A549 (cell line): Measurements from ENCODE around the gene QKI. TPM values are rescaled to one million over a fixed set of nuclear protein-coding genes. Genes with fewer than 3 reads are reported as not detected.
"Not testable (repeated sequence)": the region's sequence is repeated elsewhere in the genome, so short reads cannot be mapped to it uniquely, and the experiment has no call there.

Source experiments
- ATAC-seq, 2 experiments: fragments of 200-7000 bp in 1 of 2; fragments of >200 bp in 1 of 2; cut with Nextera tagmentation in 1 of 2; cut with Tn5 transposase in 1 of 2; 3 replicates each; pipeline versions ENCODE4 v1.8.0 to v1.9.1; 2018 to 2020; ENCODE audit warnings: mild to moderate bottlenecking in 1 of 2, moderate library complexity in 1 of 2
- CTCF ChIA-PET: fragments of 300-600 bp; sonication (Branson Sonifier 250); formaldehyde crosslinking; extraction: SDS; loops from one replicate; lab custom pipeline; 2021; ENCODE audit warnings: antibody characterized with exemption, inconsistent platforms; lab: Yijun Ruan, JAX
- POLR2A ChIA-PET: fragments of 350-600 bp; formaldehyde crosslinking; extraction: SDS; loops from one replicate; lab custom pipeline; 2021; ENCODE audit warnings: antibody characterized with exemption, inconsistent platforms; lab: Yijun Ruan, JAX
- DNase-seq, 2 experiments: peaks; one replicate each; pipeline versions ENCODE4 v3.0.0 to v3.0.0-alpha.2; 2011 to 2016; ENCODE audit warnings: low read depth in 1 of 2, low spot score in 1 of 2
- FAIRE-seq: peaks from 2 replicates; lab custom pipeline; 2011; peaks lifted over from hg19 to GRCh38; lab: Jason Lieb, UNC
- H3K27ac ChIP-seq, 2 experiments: fragments of >200 bp; sonication (Bioruptor Twin); formaldehyde crosslinking; 3 replicates each; pipeline ENCODE4 v1.5.1; 2016 to 2017
- H3K4me1 ChIP-seq: fragments of >200 bp; sonication (Bioruptor Twin); formaldehyde crosslinking; 3 replicates; pipeline ENCODE4 v1.6.1; 2016
- H3K4me2 ChIP-seq: fragments of >200 bp; sonication (Bioruptor Twin); formaldehyde crosslinking; 3 replicates; pipeline ENCODE4 v1.6.1; 2016
- H3K4me3 ChIP-seq: fragments of >200 bp; sonication (Bioruptor Twin); formaldehyde crosslinking; 3 replicates; pipeline ENCODE4 v1.5.1; 2016
- H3K9me3 ChIP-seq: fragments of >200 bp; sonication (Bioruptor Twin); formaldehyde crosslinking; 3 replicates; pipeline ENCODE4 v1.6.1; 2016
- CBX2 ChIP-seq: fragments of 200-600 bp; sonication (generic); IDR thresholded peaks from 2 replicates; pipeline ENCODE4 v1.6.1; 2016; ENCODE audit warnings: low read depth, mild to moderate bottlenecking, borderline replicate concordance
- CBX8 ChIP-seq: fragments of 200-600 bp; sonication (generic); IDR thresholded peaks from 2 replicates; pipeline ENCODE4 v1.6.1; 2016
- CHD4 ChIP-seq: fragments of 200-600 bp; sonication (generic); IDR thresholded peaks from 2 replicates; pipeline ENCODE4 v1.6.1; 2016; ENCODE audit warnings: antibody characterized with exemption, mild to moderate bottlenecking, borderline replicate concordance
- EHF ChIP-seq: fragments of 250-450 bp; sonication (Bioruptor Pico); IDR thresholded peaks from 2 replicates; pipeline ENCODE4 v1.5.0; 2020; ENCODE audit warnings: mild to moderate bottlenecking
- ELK1 ChIP-seq: fragments of 150-350 bp; IDR thresholded peaks from 2 replicates; pipeline ENCODE4 v1.6.1; 2014; ENCODE audit warnings: low read depth, mild to moderate bottlenecking, low read length
- ESRRA ChIP-seq: fragments of 150-350 bp; IDR thresholded peaks from 2 replicates; pipeline ENCODE4 v1.6.1; 2014; ENCODE audit warnings: mild to moderate bottlenecking, low read length, borderline replicate concordance
- FOSL2 ChIP-seq, 2 experiments: fragments of 450-650 bp in 1 of 2; fragments of >200 bp in 1 of 2; sonication (Bioruptor Twin) in 1 of 2; formaldehyde crosslinking; IDR thresholded peaks; 2 replicates each; pipeline versions ENCODE4 v1.5.0 to v1.6.1; 2016 to 2020; ENCODE audit warnings: mild to moderate bottlenecking in 1 of 2, moderate library complexity in 1 of 2
- GATA3 ChIP-seq: IDR thresholded peaks from 2 replicates; pipeline ENCODE4 v1.6.1; 2012; ENCODE audit warnings: borderline replicate concordance
- HDAC2 ChIP-seq: fragments of 200-600 bp; sonication (generic); IDR thresholded peaks from 2 replicates; pipeline ENCODE4 v1.6.1; 2016
- HES2 ChIP-seq: fragments of >200 bp; sonication (Bioruptor Twin); formaldehyde crosslinking; IDR thresholded peaks from 2 replicates; pipeline ENCODE4 v1.6.1; 2016
- HMGXB4 ChIP-seq: fragments of 250-450 bp; sonication (Bioruptor Pico); IDR thresholded peaks from 2 replicates; pipeline ENCODE4 v1.5.0; 2021; ENCODE audit warnings: mild to moderate bottlenecking, moderate library complexity, borderline replicate concordance
- HOXA7 ChIP-seq: fragments of 250-450 bp; sonication (Bioruptor Pico); IDR thresholded peaks from 2 replicates; pipeline ENCODE4 v1.5.0; 2020; ENCODE audit warnings: mild to moderate bottlenecking, moderate library complexity
- HOXB13 ChIP-seq: fragments of 250-450 bp; sonication (Bioruptor Pico); IDR thresholded peaks from 2 replicates; pipeline ENCODE4 v1.5.0; 2020; ENCODE audit warnings: low read depth, mild to moderate bottlenecking, moderate library complexity
- JUNB ChIP-seq: fragments of >200 bp; sonication (Bioruptor Twin); formaldehyde crosslinking; IDR thresholded peaks from 2 replicates; pipeline ENCODE4 v1.6.1; 2016
- KDM1A ChIP-seq: fragments of 200-600 bp; sonication (generic); IDR thresholded peaks from 2 replicates; pipeline ENCODE4 v1.6.1; 2016; ENCODE audit warnings: low read depth, mild to moderate bottlenecking
- MYC ChIP-seq: IDR thresholded peaks from 2 replicates; pipeline ENCODE4 v1.6.1; 2012; ENCODE audit warnings: mild to moderate bottlenecking, inconsistent platforms, low read length, improper control_type of control experiment, borderline replicate concordance
- NPAS2 ChIP-seq: fragments of 250-450 bp; sonication (Bioruptor Pico); IDR thresholded peaks from 2 replicates; pipeline ENCODE4 v1.8.0; 2022; ENCODE audit warnings: mild to moderate bottlenecking, moderate library complexity, borderline replicate concordance
- NR3C1 ChIP-seq: fragments of >200 bp; sonication (Bioruptor Twin); formaldehyde crosslinking; IDR thresholded peaks from 3 replicates; pipeline ENCODE4 v1.6.1; 2017
- PHF8 ChIP-seq: fragments of 200-600 bp; sonication (generic); IDR thresholded peaks from 2 replicates; pipeline ENCODE4 v1.6.1; 2016; ENCODE audit warnings: low read depth, mild to moderate bottlenecking, antibody characterized with exemption, moderate library complexity, borderline replicate concordance
- RAD21 ChIP-seq, 2 experiments: fragments of >200 bp in 1 of 2; sonication (Bioruptor Twin) in 1 of 2; formaldehyde crosslinking in 1 of 2; IDR thresholded peaks in 1 of 2; conservative IDR thresholded peaks in 1 of 2; 2 replicates in 1 of 2; 3 replicates in 1 of 2; pipeline ENCODE4 v1.6.1; 2012 to 2018; ENCODE audit warnings: inconsistent platforms in 1 of 2
- RARB ChIP-seq: fragments of 250-450 bp; sonication (Bioruptor Pico); IDR thresholded peaks from 2 replicates; pipeline ENCODE4 v1.8.0; 2021; ENCODE audit warnings: mild to moderate bottlenecking, moderate library complexity
- SMC3 ChIP-seq: fragments of >200 bp; sonication (Bioruptor Twin); formaldehyde crosslinking; IDR thresholded peaks from 3 replicates; pipeline ENCODE4 v1.6.1; 2018; ENCODE audit warnings: inconsistent platforms
- TFCP2L1 ChIP-seq: fragments of 250-450 bp; sonication (Bioruptor Pico); IDR thresholded peaks from 2 replicates; pipeline ENCODE4 v1.5.0; 2021; ENCODE audit warnings: mild to moderate bottlenecking
- ZNF302 ChIP-seq: fragments of 250-450 bp; sonication (Bioruptor Pico); IDR thresholded peaks from 2 replicates; pipeline ENCODE4 v1.9.0; 2021; ENCODE audit warnings: inconsistent platforms, mild to moderate bottlenecking, moderate library complexity
- WGBS: methylation state at CpG from one replicate; pipeline ENCODE4 v1.1.6; 2017; ENCODE audit errors: missing lambda C conversion rate; 5-methylcytosine and 5-hydroxymethylcytosine counted together
- polyA plus RNA-seq, 4 experiments: library from polyadenylated mRNA; depleted of rRNA in 3 of 4; stranded (reverse); fragments of >200 nt; fragmentation: RNase III in 1 of 4; extraction: RNeasy Plus Mini Kit Qiagen cat#74134 plus additional on column Dnase treatment in 1 of 4; gene quantifications; 2 replicates in 3 of 4; 3 replicates in 1 of 4; pipeline ENCODE4 v1.2.3, GENCODE V29; 2011 to 2017

The QKI gene
- polyA plus RNA-seq, 2 of the 4 experiments (the other 2 are of a cell fraction) = 71.9 to 98.2 TPM

- Histone ChIP-seq H3K4me1 (no peaks in the 10 kb centered on the region), H3K4me3 (no peak overlapping the region), H3K9me3 (peaks cover 16% of the 10 kb centered on the region; the same call in 2 of the 3 replicates)
- CTCF ChIA-PET = no interaction called here
- no peak for FAIRE-seq
- ATAC-seq = no peak
- TF ChIP-seq KDM1A (peak; percentile 48; the same call in 1 of the 2 replicates), HDAC2 (peak; percentile 57), HES2 (no peak), HMGXB4 (no peak), HOXB13 (no peak), CHD4 (no peak), ESRRA (no peak), ELK1 (no peak)
- TF ChIP-seq, all 56 proteins: peak for 2
- no peak for DNase-seq
- POLR2A ChIA-PET = no interaction called here
- H3K4me2 ChIP-seq = no peak overlapping the region
- no peak overlapping the region for H3K27ac ChIP-seq
Observed at GRCh38 chr6:163470611-163471010, 56.1 kb downstream of the QKI start.

- 74% methylated on average over 2 of the region's 2 CpGs for WGBS
- FAIRE-seq (no peak), ATAC-seq (no peak), DNase-seq (no peak)
- H3K9me3 ChIP-seq = peaks cover 16% of the 10 kb centered on the region; the same call in 2 of the 3 replicates
- no peak overlapping the region for H3K4me3 ChIP-seq
- no peak overlapping the region for H3K27ac ChIP-seq
- ChIA-PET CTCF (no interaction called here), POLR2A (no interaction called here)
- TF ChIP-seq RAD21 (conservative IDR thresholded peaks at IDR 0.05 in 1 of 2, IDR thresholded peaks at IDR 0.05 in 1 of 2) (no peak), TFCP2L1 (no peak), FOSL2 (IDR thresholded peaks at IDR 0.05) (no peak), FOSL2 (CRISPR knock-in tag; IDR thresholded peaks at IDR 0.05) (no peak), CBX8 (no peak), JUNB (no peak), HES2 (no peak), GATA3 (no peak), RARB (CRISPR knock-in tag) (no peak), ZNF302 (CRISPR knock-in tag) (no peak), EHF (CRISPR knock-in tag) (no peak), NPAS2 (no peak), CBX2 (no peak), PHF8 (no peak), HOXA7 (CRISPR knock-in tag) (no peak), NR3C1 (no peak), MYC (no peak), KDM1A (no peak), SMC3 (no peak), CHD4 (no peak)
- H3K4me2 ChIP-seq = no peak overlapping the region
- H3K4me1 ChIP-seq = no peaks in the 10 kb centered on the region
Observed at GRCh38 chr6:163474581-163474980, 60.1 kb downstream of the QKI start.

GRCh38 chr6:163476946-163477345 is 62.4 kb downstream of the QKI start:
- CTCF ChIA-PET = interaction anchor here (1.1 kb wide), 1 partner anchor 25 kb away, joined by 4 read pairs; no protein-coding TSS in a partner anchor
- WGBS = 98% methylated on average over 7 of the region's 7 CpGs
- DNase-seq, H3K4me3 ChIP-seq, POLR2A ChIA-PET, H3K9me3 ChIP-seq, ATAC-seq, H3K27ac ChIP-seq, FAIRE-seq, H3K4me1 ChIP-seq, H3K4me2 ChIP-seq: not testable (repeated sequence)
